IMR-90 (cell line): ENCODE results near the gene DEFB112. TPM values are rescaled to one million over a fixed set of nuclear protein-coding genes. Genes with fewer than 3 reads are reported as not detected.

Source experiments
- ATAC-seq: fragments of 200-7000 bp; cut with Tn5 transposase; 2 replicates; pipeline ENCODE4 v1.9.1; 2020; ENCODE audit warnings: low read depth, mild to moderate bottlenecking, moderate library complexity
- BruUV-seq: library from RNA; stranded (reverse); fragments of 400-500 nt; replicated peaks from 2 replicates; lab custom pipeline; 2021; lab: Mats Ljungman, UMichigan
- CTCF ChIA-PET: fragments of 300-600 bp; formaldehyde crosslinking; extraction: SDS; loops from one replicate; lab custom pipeline; 2021; ENCODE audit warnings: antibody characterized with exemption; lab: Yijun Ruan, JAX
- POLR2A ChIA-PET: fragments of 300-600 bp; sonication (Branson Sonifier 250); formaldehyde crosslinking; loops from one replicate; lab custom pipeline; 2022; ENCODE audit warnings: antibody characterized with exemption; ENCODE audit not compliant: unreplicated experiment; lab: Charles Lee
- DNase-seq: peaks from one replicate; pipeline ENCODE4 v3.0.0; 2013
- H2AFZ ChIP-seq: replicated peaks from 2 replicates; pipeline ENCODE3; 2013; ENCODE audit warnings: low read length, mild to moderate bottlenecking; ENCODE audit not compliant: poor library complexity
- H2AK5ac ChIP-seq: 2 replicates; pipeline ENCODE4 v1.6.1; 2013; ENCODE audit warnings: low read depth, low read length, inconsistent platforms
- H2AK9ac ChIP-seq: replicated peaks from 2 replicates; pipeline ENCODE3; 2013; ENCODE audit warnings: mild to moderate bottlenecking, low read depth, low read length, moderate library complexity; ENCODE audit not compliant: poor library complexity
- H2BK120ac ChIP-seq: 2 replicates; pipeline ENCODE4 v1.6.1; 2013; ENCODE audit warnings: low read depth, low read length, inconsistent platforms
- H2BK15ac ChIP-seq: 3 replicates; pipeline ENCODE4 v1.6.1; 2013; ENCODE audit warnings: low read depth, low read length, inconsistent platforms
- H2BK20ac ChIP-seq: 2 replicates; pipeline ENCODE4 v1.6.1; 2013; ENCODE audit warnings: low read depth, mild to moderate bottlenecking, inconsistent platforms, low read length, moderate library complexity
- H2BK5ac ChIP-seq: 2 replicates; pipeline ENCODE4 v1.6.1; 2013; ENCODE audit warnings: mild to moderate bottlenecking, low read depth, low read length, inconsistent platforms; ENCODE audit not compliant: poor library complexity, severe bottlenecking
- H3K14ac ChIP-seq: replicated peaks from 2 replicates; pipeline ENCODE4 v1.6.1; 2013; ENCODE audit warnings: low read depth, low read length, inconsistent platforms
- H3K18ac ChIP-seq: 2 replicates; pipeline ENCODE4 v1.6.1; 2013; ENCODE audit warnings: low read depth, low read length, control low read depth
- H3K23ac ChIP-seq: 2 replicates; pipeline ENCODE4 v1.6.1; 2013; ENCODE audit warnings: low read depth, low read length, inconsistent platforms
- H3K27ac ChIP-seq: 2 replicates; pipeline ENCODE4 v1.5.1; 2013; ENCODE audit warnings: mild to moderate bottlenecking, control low read depth, low read length; ENCODE audit not compliant: insufficient read depth
- H3K27me3 ChIP-seq: 2 replicates; pipeline ENCODE4 v1.6.1; 2013; ENCODE audit warnings: low read length; ENCODE audit not compliant: control insufficient read depth, insufficient read depth
- H3K36me3 ChIP-seq: 2 replicates; pipeline ENCODE4 v1.6.1; 2013; ENCODE audit warnings: low read length, mixed read lengths; ENCODE audit not compliant: control insufficient read depth, insufficient read depth
- H3K4ac ChIP-seq: 2 replicates; pipeline ENCODE4 v1.6.1; 2013; ENCODE audit warnings: low read depth, low read length, inconsistent platforms
- H3K4me1 ChIP-seq: 2 replicates; pipeline ENCODE4 v1.6.1; 2013; ENCODE audit warnings: low read length, mixed read lengths; ENCODE audit not compliant: control insufficient read depth, insufficient read depth
- H3K4me2 ChIP-seq: 2 replicates; pipeline ENCODE4 v1.6.1; 2013; ENCODE audit warnings: low read depth, mild to moderate bottlenecking, control low read depth, low read length, moderate library complexity
- H3K4me3 ChIP-seq: 2 replicates; pipeline ENCODE4 v1.5.1; 2013; ENCODE audit warnings: low read depth, mild to moderate bottlenecking, control low read depth, low read length, moderate library complexity; ENCODE audit not compliant: insufficient read depth
- H3K56ac ChIP-seq: 2 replicates; pipeline ENCODE4 v1.6.1; 2013; ENCODE audit warnings: low read length, inconsistent platforms; ENCODE audit not compliant: insufficient read depth; ENCODE audit errors: extremely low read depth
- H3K79me1 ChIP-seq, 2 experiments: 2 replicates each; pipeline ENCODE4 v1.6.1; 2013; ENCODE audit warnings: low read length in 2 of 2, inconsistent platforms in 1 of 2, low read depth in 1 of 2
- H3K9ac ChIP-seq: 2 replicates; pipeline ENCODE4 v1.6.1; 2013; ENCODE audit warnings: low read depth, low read length, control low read depth
- H3K9me1 ChIP-seq: 2 replicates; pipeline ENCODE4 v1.6.1; 2013; ENCODE audit warnings: low read length, inconsistent platforms; ENCODE audit not compliant: insufficient read depth
- H3K9me3 ChIP-seq: 2 replicates; pipeline ENCODE4 v1.6.1; 2013; ENCODE audit warnings: low read length; ENCODE audit not compliant: control insufficient read depth, insufficient read depth
- H4K20me1 ChIP-seq: 2 replicates; pipeline ENCODE4 v1.6.1; 2013; ENCODE audit warnings: low read length, inconsistent platforms; ENCODE audit not compliant: insufficient read depth
- H4K5ac ChIP-seq: 2 replicates; pipeline ENCODE4 v1.6.1; 2013; ENCODE audit warnings: mild to moderate bottlenecking, low read depth, low read length, control low read depth
- H4K8ac ChIP-seq, 2 experiments: 2 replicates each; pipeline ENCODE4 v1.6.1; 2013; ENCODE audit warnings: low read depth in 2 of 2, low read length in 2 of 2, control low read depth in 1 of 2, inconsistent platforms in 1 of 2
- H4K91ac ChIP-seq: 2 replicates; pipeline ENCODE4 v1.6.1; 2013; ENCODE audit warnings: low read depth, low read length, inconsistent platforms; ENCODE audit not compliant: insufficient read depth
- BHLHE40 ChIP-seq: fragments of 150-350 bp; IDR thresholded peaks from 2 replicates; pipeline ENCODE4 v1.6.1; 2016; ENCODE audit warnings: mild to moderate bottlenecking, low read depth, low read length
- CEBPB ChIP-seq: IDR thresholded peaks from 2 replicates; pipeline ENCODE4 v1.6.1; 2012; ENCODE audit warnings: low read depth, low read length, improper control_type of control experiment
- FOS ChIP-seq: fragments of 150-350 bp; IDR thresholded peaks from 2 replicates; pipeline ENCODE4 v1.6.1; 2016; ENCODE audit warnings: low read depth, low read length
- NFE2L2 ChIP-seq: fragments of 150-350 bp; IDR thresholded peaks from 2 replicates; pipeline ENCODE4 v1.6.1; 2016; ENCODE audit warnings: low read depth, mild to moderate bottlenecking, low read length
- RCOR1 ChIP-seq: IDR thresholded peaks from 2 replicates; pipeline ENCODE4 v1.6.1; 2012; ENCODE audit warnings: mild to moderate bottlenecking, low read length, improper control_type of control experiment; ENCODE audit not compliant: insufficient replicate concordance
- RFX5 ChIP-seq: IDR thresholded peaks from 2 replicates; pipeline ENCODE4 v1.8.0; 2012; ENCODE audit warnings: low read depth, mild to moderate bottlenecking, low read length, moderate library complexity
- WGBS, 2 experiments: methylation state at CpG; one replicate each; pipeline versions ENCODE4 v1.1.5 to v1.1.7; 2013; ENCODE audit warnings: missing lambda C conversion rate in 2 of 2; ENCODE audit not compliant: insufficient read length in 1 of 2; ENCODE audit errors: extremely low coverage in 2 of 2; 5-methylcytosine and 5-hydroxymethylcytosine counted together
- dilution Hi-C: fragments of 300-500 bp; cut with HindIII; formaldehyde crosslinking; loops from one replicate; pipeline ENCODE4 v1.14.3; 2018; ENCODE audit warnings: low sequenced_read_pairs; ENCODE audit not compliant: unreplicated experiment
- in situ Hi-C: fragments of 300-500 bp; cut with MboI; formaldehyde crosslinking; loops from 3 replicates; pipeline ENCODE4 v1.14.3; 2019; ENCODE audit warnings: low sequenced_read_pairs, inconsistent platforms, mixed read lengths
- intact Hi-C: fragments of 100-400 bp; cut with micrococcal nuclease; formaldehyde crosslinking; loops from 2 replicates; pipeline ENCODE4 v1.10.0; 2022
- polyA plus RNA-seq, 3 experiments: library from polyadenylated mRNA; depleted of rRNA; stranded (reverse); fragments of >200 nt; gene quantifications; 2 replicates each; pipeline ENCODE4 v1.2.3, GENCODE V29; 2012; ENCODE audit warnings: low replicate concordance in 1 of 3
- total RNA-seq: library from RNA; depleted of rRNA; stranded (reverse); fragments of >200 nt; gene quantifications from 2 replicates; pipeline ENCODE4 v1.2.3, GENCODE V29; 2012
- TF ChIP-seq, protein P1 (sequence below): fragments of 150-350 bp; IDR thresholded peaks from 2 replicates; pipeline ENCODE4 v1.6.1; 2016; ENCODE audit warnings: low read depth, mild to moderate bottlenecking, low read length, moderate library complexity, borderline replicate concordance

The DEFB112 gene
- total and polyA plus RNA-seq, 2 of the 4 experiments (the other 2 are of a cell fraction), result not detected

DNA sequence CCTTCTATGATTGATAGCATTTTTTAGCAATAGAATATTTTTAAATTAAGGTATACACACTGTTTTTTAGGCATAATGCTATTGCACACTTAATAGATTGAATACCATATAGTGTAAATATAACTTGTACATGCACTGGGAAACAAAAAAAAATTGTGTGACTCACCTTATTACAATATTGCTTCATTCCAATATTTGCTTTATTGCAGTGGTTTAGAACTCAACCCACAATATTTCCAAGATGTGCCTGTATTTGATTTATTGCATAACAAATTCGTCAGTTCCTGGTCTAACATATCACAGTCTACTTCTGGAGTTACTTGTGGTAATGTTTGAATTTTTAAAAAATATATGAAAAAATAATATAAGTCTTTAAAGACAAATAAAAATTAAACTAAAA, 41.9 kb upstream of the DEFB112 start:
- H3K79me1 ChIP-seq, result no peaks in the 10 kb centered on the region
- no peak overlapping the region for H3K4ac ChIP-seq
- no peaks in the 10 kb centered on the region for H3K27me3 ChIP-seq
- WGBS, 2 experiments, result no CpG with 5 or more reads among the region's 1 CpG
- no TSS peak for BruUV-seq
- no peak for ATAC-seq
- H2AK9ac ChIP-seq, result no peak overlapping the region
- H4K8ac ChIP-seq, result no peak overlapping the region
- H3K36me3 ChIP-seq, result no peaks in the 10 kb centered on the region
- H3K9me1 ChIP-seq, result no peaks in the 10 kb centered on the region
- no peak overlapping the region for H3K4me3 ChIP-seq
- H2BK120ac ChIP-seq, result no peak overlapping the region
- DNase-seq, result peak; percentile 48
- in situ Hi-C loops, result no loop called here
- no peak overlapping the region for H4K91ac ChIP-seq
- H3K18ac ChIP-seq, result no peak overlapping the region
- no peak overlapping the region for H3K27ac ChIP-seq
- no peak overlapping the region for H4K5ac ChIP-seq
- no peak overlapping the region for H2BK5ac ChIP-seq
- no peak overlapping the region for H2BK15ac ChIP-seq
- H2AK5ac ChIP-seq, result no peak overlapping the region
- dilution Hi-C loops, result no loop called here
- TF ChIP-seq CEBPB, result peak; percentile 82
- no peak for TF ChIP-seq FOS
- no peak for TF ChIP-seq NFE2L2
- TF ChIP-seq, protein P1, sequence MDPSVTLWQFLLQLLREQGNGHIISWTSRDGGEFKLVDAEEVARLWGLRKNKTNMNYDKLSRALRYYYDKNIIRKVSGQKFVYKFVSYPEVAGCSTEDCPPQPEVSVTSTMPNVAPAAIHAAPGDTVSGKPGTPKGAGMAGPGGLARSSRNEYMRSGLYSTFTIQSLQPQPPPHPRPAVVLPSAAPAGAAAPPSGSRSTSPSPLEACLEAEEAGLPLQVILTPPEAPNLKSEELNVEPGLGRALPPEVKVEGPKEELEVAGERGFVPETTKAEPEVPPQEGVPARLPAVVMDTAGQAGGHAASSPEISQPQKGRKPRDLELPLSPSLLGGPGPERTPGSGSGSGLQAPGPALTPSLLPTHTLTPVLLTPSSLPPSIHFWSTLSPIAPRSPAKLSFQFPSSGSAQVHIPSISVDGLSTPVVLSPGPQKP, result no peak
- no peak for TF ChIP-seq BHLHE40
- no peak for TF ChIP-seq RCOR1
- TF ChIP-seq RFX5, result no peak
- POLR2A ChIA-PET, result no interaction called here
- no peak overlapping the region for H3K9ac ChIP-seq
- intact Hi-C loops, result no loop called here
- H2BK20ac ChIP-seq, result no peak overlapping the region
- H3K4me1 ChIP-seq, result peaks cover 4% of the 10 kb centered on the region; the same call in 1 of the 2 replicates
- no peaks in the 10 kb centered on the region for H3K9me3 ChIP-seq
- no peak overlapping the region for H3K56ac ChIP-seq
- H3K23ac ChIP-seq, result no peak overlapping the region
- CTCF ChIA-PET, result no interaction called here
- no peak overlapping the region for H2AFZ ChIP-seq
- H4K20me1 ChIP-seq, result no peaks in the 10 kb centered on the region
- H3K14ac ChIP-seq, result no peak overlapping the region
- no peak overlapping the region for H3K4me2 ChIP-seq
